ENCODE results near the gene C1QTNF4. TPM values are rescaled to one million over a fixed set of nuclear protein-coding genes. Genes with fewer than 3 reads are reported as not detected.

C1QTNF4 gene
- total and polyA plus RNA-seq, 4 donors = 0.40 to 1.8 (median 1.1) TPM

GRCh38 chr11:47589118-47589517, 5.1 kb downstream of the C1QTNF4 start:
- Histone ChIP-seq H3K4me1 (ENCODE audit: control insufficient read depth in 5 of 5, insufficient read depth in 5 of 5, low read length in 5 of 5) (peaks cover 0 to 26% (median 0%) of the 10 kb centered on the region in 5 donors), H3K36me3 (ENCODE audit: control insufficient read depth in 4 of 4, insufficient read depth in 4 of 4, low read length in 4 of 4) (peaks cover 3 to 8% (median 5%) of the 10 kb centered on the region in 4 donors), H3K27ac (ENCODE audit: low read depth in 1 of 2, low read length in 1 of 2) (no peak overlapping the region), H3K9ac (ENCODE audit: insufficient read depth in 1 of 2, low read length in 2 of 2) (no peak overlapping the region), H3K9me3 (ENCODE audit: control insufficient read depth in 4 of 4, insufficient read depth in 3 of 4, low read length in 3 of 4) (peaks cover 0 to 4% (median 0%) of the 10 kb centered on the region in 4 donors), H3K4me3 (no peak overlapping the region), H3K27me3 (ENCODE audit: control insufficient read depth in 3 of 3, insufficient read depth in 3 of 3, low read length in 2 of 3) (peaks cover 0 to 13% (median 12%) of the 10 kb centered on the region in 3 donors)
- no peak for ATAC-seq (ENCODE audit: insufficient read depth, low FRiP score)
- 83 to 87% methylated on average over 11 of the region's 11 CpGs for WGBS, 2 donors
- no peak for DNase-seq
- TF ChIP-seq, protein P1, sequence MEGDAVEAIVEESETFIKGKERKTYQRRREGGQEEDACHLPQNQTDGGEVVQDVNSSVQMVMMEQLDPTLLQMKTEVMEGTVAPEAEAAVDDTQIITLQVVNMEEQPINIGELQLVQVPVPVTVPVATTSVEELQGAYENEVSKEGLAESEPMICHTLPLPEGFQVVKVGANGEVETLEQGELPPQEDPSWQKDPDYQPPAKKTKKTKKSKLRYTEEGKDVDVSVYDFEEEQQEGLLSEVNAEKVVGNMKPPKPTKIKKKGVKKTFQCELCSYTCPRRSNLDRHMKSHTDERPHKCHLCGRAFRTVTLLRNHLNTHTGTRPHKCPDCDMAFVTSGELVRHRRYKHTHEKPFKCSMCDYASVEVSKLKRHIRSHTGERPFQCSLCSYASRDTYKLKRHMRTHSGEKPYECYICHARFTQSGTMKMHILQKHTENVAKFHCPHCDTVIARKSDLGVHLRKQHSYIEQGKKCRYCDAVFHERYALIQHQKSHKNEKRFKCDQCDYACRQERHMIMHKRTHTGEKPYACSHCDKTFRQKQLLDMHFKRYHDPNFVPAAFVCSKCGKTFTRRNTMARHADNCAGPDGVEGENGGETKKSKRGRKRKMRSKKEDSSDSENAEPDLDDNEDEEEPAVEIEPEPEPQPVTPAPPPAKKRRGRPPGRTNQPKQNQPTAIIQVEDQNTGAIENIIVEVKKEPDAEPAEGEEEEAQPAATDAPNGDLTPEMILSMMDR (IDR thresholded peaks at IDR 0.05; ENCODE audit: control extremely low read depth, extremely low read depth) = no peak

DNA sequence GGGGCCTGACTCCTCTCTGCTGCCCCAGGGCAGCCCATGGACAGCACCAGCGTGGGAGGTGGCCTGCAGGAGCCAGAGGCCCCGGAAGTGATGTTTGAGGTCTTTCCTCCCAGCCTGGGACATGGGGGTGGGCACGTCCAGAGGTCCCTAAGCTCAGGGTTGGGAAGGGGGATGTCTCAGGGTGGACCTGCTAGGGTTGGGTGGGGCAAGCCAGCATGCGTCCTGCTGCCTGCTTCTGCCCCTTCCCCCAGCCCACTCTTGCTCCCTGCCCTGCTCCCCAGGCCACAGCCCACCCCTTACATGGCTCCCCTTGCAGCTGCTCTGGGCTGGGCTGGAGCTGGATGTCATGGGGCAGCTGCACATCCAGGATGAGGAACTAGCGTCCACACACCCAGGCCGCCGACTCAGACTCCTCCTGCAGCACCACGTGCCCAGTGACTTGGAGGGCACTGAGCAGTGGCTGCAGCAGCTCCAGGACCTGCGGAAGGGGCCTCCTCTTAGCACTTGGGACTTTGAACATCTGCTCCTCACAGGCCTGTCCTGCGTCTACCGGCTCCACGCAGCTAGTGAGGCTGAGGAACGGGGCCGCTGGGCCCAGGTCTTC, 6.4 kb downstream of the C1QTNF4 start:
- peaks cover 13 to 19% (median 16%) of the 10 kb centered on the region in 4 donors for H3K36me3 ChIP-seq (ENCODE audit: control insufficient read depth in 4 of 4, insufficient read depth in 4 of 4, low read length in 4 of 4)
- H3K4me3 ChIP-seq = no peak overlapping the region
- 30 to 63% methylated on average over 14 of the region's 14 CpGs for WGBS, 2 donors
- H3K27me3 ChIP-seq (ENCODE audit: control insufficient read depth in 3 of 3, insufficient read depth in 3 of 3, low read length in 2 of 3) = peaks cover 0 to 7% (median 4%) of the 10 kb centered on the region in 3 donors
- peak overlapping the region in 1 of 2 donors; percentile 3 for H3K27ac ChIP-seq (ENCODE audit: low read depth in 1 of 2, low read length in 1 of 2)
- peaks cover 0 to 2% (median 0%) of the 10 kb centered on the region in 4 donors for H3K9me3 ChIP-seq (ENCODE audit: control insufficient read depth in 4 of 4, insufficient read depth in 3 of 4, low read length in 3 of 4)
- TF ChIP-seq, protein P1 (IDR thresholded peaks at IDR 0.05; ENCODE audit: control extremely low read depth, extremely low read depth) = no peak
- ATAC-seq (ENCODE audit: insufficient read depth, low FRiP score) = peak; percentile 69
- peaks cover 0 to 19% (median 0%) of the 10 kb centered on the region in 5 donors for H3K4me1 ChIP-seq (ENCODE audit: control insufficient read depth in 5 of 5, insufficient read depth in 5 of 5, low read length in 5 of 5)
- no peak for DNase-seq
- H3K9ac ChIP-seq (ENCODE audit: insufficient read depth in 1 of 2, low read length in 2 of 2) = no peak overlapping the region

- peak overlapping the region in 1 of 2 donors; percentile 3 for H3K27ac ChIP-seq (ENCODE audit: low read depth in 1 of 2, low read length in 1 of 2)
- no peak for ATAC-seq (ENCODE audit: insufficient read depth, low FRiP score)
- 46 to 62% methylated on average over 6 of the region's 6 CpGs for WGBS, 2 donors
Observed at GRCh38 chr11:47587039-47587716, 7.0 kb downstream of the C1QTNF4 start.

More at GRCh38 chr11:47587039-47587716, 7.0 kb downstream of the C1QTNF4 start:
- TF ChIP-seq, protein P1 (IDR thresholded peaks at IDR 0.05; ENCODE audit: control extremely low read depth, extremely low read depth) = no peak
- Histone ChIP-seq H3K4me1 (ENCODE audit: control insufficient read depth in 5 of 5, insufficient read depth in 5 of 5, low read length in 5 of 5) (peaks cover 0 to 19% (median 0%) of the 10 kb centered on the region in 5 donors), H3K4me3 (no peak overlapping the region), H3K36me3 (ENCODE audit: control insufficient read depth in 4 of 4, insufficient read depth in 4 of 4, low read length in 4 of 4) (peaks cover 18 to 25% (median 22%) of the 10 kb centered on the region in 4 donors), H3K27me3 (ENCODE audit: control insufficient read depth in 3 of 3, insufficient read depth in 3 of 3, low read length in 2 of 3) (peaks cover 0 to 3% (median 0%) of the 10 kb centered on the region in 3 donors), H3K9me3 (ENCODE audit: control insufficient read depth in 4 of 4, insufficient read depth in 3 of 4, low read length in 3 of 4) (peaks cover 0 to 2% (median 0%) of the 10 kb centered on the region in 4 donors), H3K9ac (ENCODE audit: insufficient read depth in 1 of 2, low read length in 2 of 2) (no peak overlapping the region)
- no peak for DNase-seq
